Central memory CD8-positive, alpha-beta T cell (primary cell): ENCODE data around the gene METTL8.
"Not testable (repeated sequence)": the region's sequence is repeated elsewhere in the genome, so short reads cannot be mapped to it uniquely, and the experiment has no call there.

Source experiments
- ATAC-seq: fragments of 150-1000 bp; cut with Tn5 transposase; replicated peaks from 2 replicates; pipeline ENCODE4 v1.10.0; 2022; ENCODE audit warnings: mild to moderate bottlenecking, moderate FRiP score, moderate number of reproducible peaks; ENCODE audit not compliant: poor library complexity, severe bottlenecking; ENCODE audit errors: extremely low read depth
- DNase-seq, 2 donors: peaks; one replicate each; pipeline ENCODE4 v3.0.0; 2021; ENCODE audit warnings: low spot score in 2 of 2
- H3K27ac Mint-ChIP-seq: one replicate; pipeline ENCODE4 v1.8.0; 2022; ENCODE audit warnings: low read depth, mild to moderate bottlenecking, moderate library complexity, mixed read lengths
- H3K27me3 Mint-ChIP-seq: one replicate; pipeline ENCODE4 v1.8.0; 2022; ENCODE audit warnings: mixed read lengths
- H3K36me3 Mint-ChIP-seq: one replicate; pipeline ENCODE4 v1.8.0; 2022; ENCODE audit warnings: mild to moderate bottlenecking, moderate library complexity, mixed read lengths; ENCODE audit not compliant: insufficient read depth
- H3K4me1 Mint-ChIP-seq: one replicate; pipeline ENCODE4 v1.8.0; 2022; ENCODE audit warnings: mixed read lengths
- H3K4me3 Mint-ChIP-seq: one replicate; pipeline ENCODE4 v1.8.0; 2022; ENCODE audit warnings: mild to moderate bottlenecking, moderate library complexity, mixed read lengths
- H3K9me3 Mint-ChIP-seq: one replicate; pipeline ENCODE4 v1.8.0; 2022; ENCODE audit warnings: mixed read lengths

METTL8 gene

GRCh38 chr2:171447675-171448074, 13.9 kb upstream of the METTL8 start:
- no peaks in the 10 kb centered on the region for H3K27me3 Mint-ChIP-seq
- no peak overlapping the region for H3K4me3 Mint-ChIP-seq
- no peaks in the 10 kb centered on the region for H3K4me1 Mint-ChIP-seq
- H3K36me3 Mint-ChIP-seq, result peaks cover 54% of the 10 kb centered on the region
- H3K9me3 Mint-ChIP-seq, result no peaks in the 10 kb centered on the region
- ATAC-seq, result no peak
- DNase-seq, result no peak
- no peak overlapping the region for H3K27ac Mint-ChIP-seq

GRCh38 chr2:171441470-171441869, 7.7 kb upstream of the METTL8 start:
- Mint-ChIP-seq H3K4me3 (no peak overlapping the region), H3K9me3 (no peaks in the 10 kb centered on the region), H3K27me3 (no peaks in the 10 kb centered on the region), H3K27ac (no peak overlapping the region), H3K4me1 (peaks cover 36% of the 10 kb centered on the region), H3K36me3 (peaks cover 53% of the 10 kb centered on the region)
- DNase-seq (no peak), ATAC-seq (no peak)

- ATAC-seq, result no peak
- Mint-ChIP-seq H3K4me1 (peaks cover 58% of the 10 kb centered on the region), H3K27me3 (no peaks in the 10 kb centered on the region), H3K36me3 (peaks cover 36% of the 10 kb centered on the region), H3K4me3 (no peak overlapping the region), H3K9me3 (no peaks in the 10 kb centered on the region), H3K27ac (no peak overlapping the region)
- DNase-seq, result no peak
Measured at GRCh38 chr2:171436307-171436706, 2.5 kb upstream of the METTL8 start.

- DNase-seq (peak; percentile 82 to 88), ATAC-seq (peak; percentile 94)
- Mint-ChIP-seq H3K4me3 (peak within 1 kb of the TSS; percentile 84), H3K4me1 (peaks cover 48% of the 10 kb centered on the region), H3K27ac (peak within 1 kb of the TSS; percentile 94), H3K36me3 (peaks cover 24% of the 10 kb centered on the region), H3K9me3 (no peaks in the 10 kb centered on the region), H3K27me3 (no peaks in the 10 kb centered on the region)
Measured at GRCh38 chr2:171434013-171434989, 511 bp upstream of the METTL8 start, which contains the start of gene DCAF17. TSS of gene DCAF17 (plus strand) at chr2:171434226. CDS start at chr2:171434578, 352 bp downstream.

- H3K9me3 Mint-ChIP-seq, result no peaks in the 10 kb centered on the region
- DNase-seq, result no peak
- ATAC-seq, result peak; percentile 15
- peaks cover 19% of the 10 kb centered on the region for H3K36me3 Mint-ChIP-seq
- H3K27me3 Mint-ChIP-seq, result no peaks in the 10 kb centered on the region
- peak overlapping the region; percentile 94 for H3K27ac Mint-ChIP-seq
- H3K4me1 Mint-ChIP-seq, result peaks cover 37% of the 10 kb centered on the region
- peak overlapping the region; percentile 84 for H3K4me3 Mint-ChIP-seq
Measured at GRCh38 chr2:171432969-171433762, 624 bp downstream of the METTL8 start.

GRCh38 chr2:171432206-171432968, 1.4 kb downstream of the METTL8 start:
- no peaks in the 10 kb centered on the region for H3K9me3 Mint-ChIP-seq
- H3K36me3 Mint-ChIP-seq, result peaks cover 14% of the 10 kb centered on the region

GRCh38 chr2:171431677-171432167, 2.1 kb downstream of the METTL8 start:
- Mint-ChIP-seq H3K27ac (no peak overlapping the region), H3K36me3 (peaks cover 12% of the 10 kb centered on the region), H3K27me3 (no peaks in the 10 kb centered on the region), H3K4me1 (peaks cover 24% of the 10 kb centered on the region), H3K4me3 (no peak overlapping the region), H3K9me3 (no peaks in the 10 kb centered on the region)
- DNase-seq (no peak), ATAC-seq (no peak)

More at GRCh38 chr2:171432206-171432968, 1.4 kb downstream of the METTL8 start:
- H3K27me3 Mint-ChIP-seq, result no peaks in the 10 kb centered on the region
- peak overlapping the region; percentile 84 for H3K4me3 Mint-ChIP-seq
- H3K27ac Mint-ChIP-seq, result peak overlapping the region; percentile 94
- ATAC-seq (no peak), DNase-seq (no peak)
- peaks cover 29% of the 10 kb centered on the region for H3K4me1 Mint-ChIP-seq

- no peak for ATAC-seq
- Mint-ChIP-seq H3K36me3 (peaks cover 10% of the 10 kb centered on the region), H3K27ac (no peak overlapping the region), H3K4me1 (peaks cover 24% of the 10 kb centered on the region), H3K4me3 (no peak overlapping the region), H3K27me3 (no peaks in the 10 kb centered on the region), H3K9me3 (no peaks in the 10 kb centered on the region)
- DNase-seq, result no peak
Measured at GRCh38 chr2:171430516-171431410, 3.0 kb downstream of the METTL8 start.

- H3K9me3 Mint-ChIP-seq, ATAC-seq, H3K4me1 Mint-ChIP-seq, DNase-seq, H3K27ac Mint-ChIP-seq, H3K27me3 Mint-ChIP-seq, H3K36me3 Mint-ChIP-seq, H3K4me3 Mint-ChIP-seq: not testable (repeated sequence)
Measured at GRCh38 chr2:171422710-171423495, 10.9 kb downstream of the METTL8 start.

- Mint-ChIP-seq H3K27ac (peak overlapping the region; percentile 34), H3K36me3 (peaks cover 1% of the 10 kb centered on the region), H3K27me3 (no peaks in the 10 kb centered on the region), H3K9me3 (peaks cover 5% of the 10 kb centered on the region), H3K4me3 (no peak overlapping the region), H3K4me1 (peaks cover 2% of the 10 kb centered on the region)
- DNase-seq (no peak), ATAC-seq (no peak)
Measured at GRCh38 chr2:171420728-171421563, 12.8 kb downstream of the METTL8 start.
